Islet precursor cell (in vitro differentiated cells): Measurements from ENCODE around the gene TMEM212.
"Not testable (repeated sequence)": the region's sequence is repeated elsewhere in the genome, so short reads cannot be mapped to it uniquely, and the experiment has no call there.

ENCODE experiments used
- DNase-seq: peaks from one replicate; pipeline ENCODE4 v3.0.0-alpha.2; 2018

Gene TMEM212

GRCh38 chr3:171835116-171835515 lies 8.0 kb upstream of the TMEM212 start:
- DNase-seq, result no peak

- DNase-seq, result no peak
These were observed 7.5 kb upstream of the TMEM212 start for GRCh38 chr3:171835613-171836012.

GRCh38 chr3:171836855-171837254 lies 6.3 kb upstream of the TMEM212 start:
- no peak for DNase-seq

GRCh38 chr3:171837698-171838097 lies 5.5 kb upstream of the TMEM212 start:
- no peak for DNase-seq

GRCh38 chr3:171838218-171838720 lies 4.9 kb upstream of the TMEM212 start:
- peak; percentile 71 for DNase-seq

GRCh38 chr3:171839270-171839669 lies 3.9 kb upstream of the TMEM212 start:
- no peak for DNase-seq

- DNase-seq, result no peak
These were observed 2.7 kb upstream of the TMEM212 start for GRCh38 chr3:171840445-171840810.

- DNase-seq, result no peak
These were observed 2.1 kb upstream of the TMEM212 start for GRCh38 chr3:171840811-171841619.

- DNase-seq, result no peak
These were observed 1.5 kb upstream of the TMEM212 start for GRCh38 chr3:171841620-171842000.

- DNase-seq, result no peak
These were observed 1.7 kb downstream of the TMEM212 start for GRCh38 chr3:171844873-171845272.

- no peak for DNase-seq
These were observed 2.5 kb downstream of the TMEM212 start for GRCh38 chr3:171845481-171846284.

- DNase-seq, result no peak
These were observed 3.4 kb downstream of the TMEM212 start for GRCh38 chr3:171846597-171846996.

- no peak for DNase-seq
These were observed 4.0 kb downstream of the TMEM212 start for GRCh38 chr3:171847133-171847532.

- no peak for DNase-seq
These were observed 4.6 kb downstream of the TMEM212 start for GRCh38 chr3:171847595-171848259.

GRCh38 chr3:171849617-171850319 lies 6.6 kb downstream of the TMEM212 start:
- DNase-seq, result no peak

GRCh38 chr3:171850320-171850959 lies 7.3 kb downstream of the TMEM212 start:
- no peak for DNase-seq

GRCh38 chr3:171850960-171851659 lies 8.0 kb downstream of the TMEM212 start:
- DNase-seq, result no peak

GRCh38 chr3:171851660-171852058 lies 8.5 kb downstream of the TMEM212 start:
- DNase-seq, result no peak

GRCh38 chr3:171854649-171855305 lies 11.6 kb downstream of the TMEM212 start:
- DNase-seq, result no peak

- DNase-seq, result not testable (repeated sequence)
These were observed 15.6 kb downstream of the TMEM212 start for GRCh38 chr3:171858770-171859169.
